Stimulated activated CD8-positive, alpha-beta memory T cell treated with anti-CD3 and anti-CD28 coated beads, Interleukin-12 subunit alpha, Interleukin-12 subunit beta, amount 100 ng/mL, for 4 hours (primary cell): Measurements from ENCODE around the gene GGTLC1.
A peak's percentile ranks its signal among the peaks of the same experiment; 100 is the strongest.

Experiments
- DNase-seq: peaks from one replicate; pipeline ENCODE4 v3.0.0-alpha.2; 2020; ENCODE audit warnings: low read depth

GGTLC1 gene

DNA sequence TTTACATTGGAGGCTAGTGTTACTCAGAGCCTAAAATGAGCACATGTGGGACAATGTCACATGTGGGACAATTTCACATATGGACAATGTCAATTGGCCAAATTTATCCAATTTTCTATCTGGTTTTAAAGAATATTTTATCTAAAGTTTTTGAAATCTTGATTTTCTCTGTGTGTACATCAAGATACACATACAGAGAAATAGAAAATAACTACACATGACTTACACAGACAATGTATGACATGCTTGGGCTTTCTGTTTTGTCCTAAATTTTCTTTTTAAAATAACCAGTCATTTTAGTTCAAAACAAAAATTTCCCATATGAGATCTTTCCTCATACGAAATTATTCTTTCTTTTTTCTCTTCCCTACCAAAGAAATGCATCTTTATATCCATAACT lies 24.6 kb downstream of the GGTLC1 start:
- DNase-seq = no peak

- no peak for DNase-seq
Observed at GRCh38 chr20:23962272-23962671, 26.3 kb downstream of the GGTLC1 start.

DNA sequence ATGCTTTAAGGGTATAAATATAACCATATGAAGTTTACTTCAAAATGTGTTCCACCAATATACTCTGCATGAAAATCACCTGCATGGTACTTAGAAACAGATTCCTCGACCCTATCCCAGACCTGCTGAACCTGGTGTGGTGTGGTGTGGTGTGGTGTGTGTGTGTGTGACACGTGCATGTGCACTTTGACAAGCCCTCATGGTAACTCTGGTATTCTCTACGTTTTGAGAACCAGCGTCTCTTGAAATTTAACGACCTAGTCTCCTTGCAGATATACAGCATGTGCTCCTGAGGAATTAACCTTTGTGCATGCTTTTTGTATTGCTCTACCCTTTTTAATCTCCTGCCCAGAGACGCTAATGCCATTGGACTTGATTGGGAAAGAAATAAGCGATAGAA lies 29.5 kb downstream of the GGTLC1 start:
- DNase-seq = no peak

DNA sequence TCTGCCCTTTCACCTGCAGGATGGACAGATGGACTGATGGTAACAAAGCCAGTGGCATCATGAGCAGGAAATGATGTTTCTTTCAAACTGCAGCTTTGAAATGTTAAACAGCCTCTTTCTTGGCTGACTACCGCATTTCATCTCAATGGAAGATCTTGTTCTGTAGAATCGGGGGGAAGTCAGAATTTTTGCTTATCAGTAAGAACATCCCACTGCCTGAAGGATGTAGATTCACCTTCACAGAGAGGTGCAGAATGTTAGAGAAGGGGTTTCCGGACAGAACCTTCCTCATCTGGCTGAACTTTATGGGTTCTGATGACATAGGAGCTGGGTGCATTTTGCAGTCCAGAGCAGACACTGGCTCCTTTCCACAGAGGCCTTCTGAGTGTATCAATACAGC lies 32.7 kb downstream of the GGTLC1 start:
- no peak for DNase-seq

- no peak for DNase-seq
Observed at GRCh38 chr20:23954008-23954745, 34.4 kb downstream of the GGTLC1 start.

DNA sequence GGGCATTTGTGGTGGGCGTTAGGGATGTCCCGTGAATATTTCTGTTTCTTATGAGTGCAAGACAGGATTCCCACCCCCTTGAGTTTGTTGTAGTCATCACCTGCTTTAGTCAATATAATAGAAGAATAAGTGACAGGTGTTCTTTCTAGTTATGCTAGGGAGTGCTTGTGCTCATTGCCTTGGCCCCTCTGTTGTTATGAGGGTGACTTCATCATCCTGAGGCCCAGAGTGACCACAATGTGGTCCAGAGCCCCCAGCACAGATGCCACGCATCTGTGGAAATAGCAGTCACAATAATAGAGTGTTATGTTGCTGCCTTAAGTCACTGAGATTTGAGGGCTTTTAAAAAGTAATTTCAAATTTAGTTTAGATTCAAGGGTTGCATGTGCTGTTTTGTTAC lies 42.4 kb downstream of the GGTLC1 start:
- no peak for DNase-seq

- no peak for DNase-seq
Observed at GRCh38 chr20:23943304-23943703, 45.3 kb downstream of the GGTLC1 start.

GRCh38 chr20:23939641-23940040 lies 48.9 kb downstream of the GGTLC1 start:
- DNase-seq = no peak

DNA sequence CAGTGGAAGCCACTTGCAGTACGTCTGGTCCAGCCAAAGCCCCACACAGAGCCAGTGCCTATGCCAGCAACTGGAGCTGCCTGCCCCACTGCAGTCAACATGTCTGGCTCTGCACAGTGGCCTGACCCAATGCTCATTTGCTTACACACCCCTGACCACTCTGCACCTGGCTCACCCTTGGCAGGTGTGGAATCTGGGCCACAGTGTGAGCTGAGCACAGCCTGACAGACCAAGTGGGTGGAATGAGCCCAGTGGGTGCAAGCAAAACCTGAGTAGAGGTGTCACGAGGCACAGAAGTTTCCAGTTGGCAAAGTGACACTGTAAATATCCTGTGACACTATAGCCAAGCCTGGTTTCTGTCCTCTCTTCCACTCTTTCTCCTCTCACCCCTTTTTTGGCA lies 49.5 kb downstream of the GGTLC1 start:
- DNase-seq = no peak

- no peak for DNase-seq
Observed at GRCh38 chr20:23938118-23938438, 50.5 kb downstream of the GGTLC1 start.

- DNase-seq = peak; percentile 38
Observed at GRCh38 chr20:23937303-23938117, 51.1 kb downstream of the GGTLC1 start.
